DMS153 treated with DMSO at 0.1 percent for 48 hours (cell line): ENCODE results near the gene HES1.
A peak's percentile ranks its signal among the peaks of the same experiment; 100 is the strongest.
"Not testable (repeated sequence)": the region's sequence is repeated elsewhere in the genome, so short reads cannot be mapped to it uniquely, and the experiment has no call there.

Experiments
- DNase-seq: peaks from one replicate; lab custom pipeline; 2025; ENCODE audit not compliant: unreplicated experiment; lab: John Stamatoyannopoulos, UW

HES1 gene

GRCh38 chr3:194124193-194124592, 11.8 kb upstream of the HES1 start:
- DNase-seq, result no peak

DNA sequence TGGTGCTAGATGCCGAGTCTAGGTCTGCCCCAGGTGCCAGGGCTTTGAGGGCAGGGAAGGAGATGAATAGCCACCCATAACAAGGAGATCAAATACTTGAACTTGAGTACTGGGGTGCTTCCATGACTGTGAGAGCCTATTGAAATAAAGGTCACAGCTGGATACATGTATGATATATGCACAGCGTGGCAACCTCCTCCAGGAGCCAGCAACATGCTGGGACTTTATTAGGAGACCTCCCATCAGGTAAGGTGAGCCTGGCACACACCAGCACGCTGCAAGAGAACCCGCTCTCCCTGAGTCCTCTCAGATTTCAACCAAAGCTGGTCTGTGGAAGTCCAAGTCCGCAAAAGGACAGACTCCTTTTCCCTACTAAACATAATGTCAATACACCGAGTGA, 10.5 kb upstream of the HES1 start:
- DNase-seq, result no peak

- DNase-seq, result no peak
These were observed 9.2 kb upstream of the HES1 start for GRCh38 chr3:194126790-194127189.

GRCh38 chr3:194128202-194128918, 7.6 kb upstream of the HES1 start:
- DNase-seq, result no peak

GRCh38 chr3:194128919-194129295, 7.0 kb upstream of the HES1 start:
- not testable (repeated sequence) for DNase-seq

DNA sequence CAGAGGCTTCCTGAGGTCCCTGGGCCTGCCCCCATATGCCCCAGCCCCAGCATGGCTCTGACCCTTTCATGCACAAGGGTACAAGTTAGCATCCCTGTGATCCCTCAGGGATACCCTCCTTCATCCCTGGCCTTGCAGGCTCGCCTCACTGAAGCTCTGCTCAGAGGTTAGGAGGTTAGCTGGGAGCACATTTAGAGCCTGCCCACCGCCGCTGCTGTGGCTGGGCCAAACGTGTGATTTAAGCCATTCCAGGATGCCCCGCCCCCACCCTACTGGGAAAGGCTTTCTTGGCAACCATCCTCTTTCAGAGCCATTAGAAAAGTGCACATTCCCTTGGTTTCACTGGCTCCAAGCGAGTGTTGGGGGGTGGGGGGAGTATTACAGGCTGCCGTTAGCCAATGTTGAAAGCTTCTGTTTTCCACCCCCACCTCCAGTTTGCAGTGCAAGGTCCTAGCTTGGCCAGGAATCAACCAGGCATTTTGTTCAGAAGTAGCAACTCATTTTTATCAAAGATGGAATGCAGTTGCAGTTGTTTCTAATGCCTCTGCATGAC, 6.3 kb upstream of the HES1 start:
- no peak for DNase-seq

GRCh38 chr3:194130188-194130587, 5.8 kb upstream of the HES1 start:
- DNase-seq, result no peak

DNA sequence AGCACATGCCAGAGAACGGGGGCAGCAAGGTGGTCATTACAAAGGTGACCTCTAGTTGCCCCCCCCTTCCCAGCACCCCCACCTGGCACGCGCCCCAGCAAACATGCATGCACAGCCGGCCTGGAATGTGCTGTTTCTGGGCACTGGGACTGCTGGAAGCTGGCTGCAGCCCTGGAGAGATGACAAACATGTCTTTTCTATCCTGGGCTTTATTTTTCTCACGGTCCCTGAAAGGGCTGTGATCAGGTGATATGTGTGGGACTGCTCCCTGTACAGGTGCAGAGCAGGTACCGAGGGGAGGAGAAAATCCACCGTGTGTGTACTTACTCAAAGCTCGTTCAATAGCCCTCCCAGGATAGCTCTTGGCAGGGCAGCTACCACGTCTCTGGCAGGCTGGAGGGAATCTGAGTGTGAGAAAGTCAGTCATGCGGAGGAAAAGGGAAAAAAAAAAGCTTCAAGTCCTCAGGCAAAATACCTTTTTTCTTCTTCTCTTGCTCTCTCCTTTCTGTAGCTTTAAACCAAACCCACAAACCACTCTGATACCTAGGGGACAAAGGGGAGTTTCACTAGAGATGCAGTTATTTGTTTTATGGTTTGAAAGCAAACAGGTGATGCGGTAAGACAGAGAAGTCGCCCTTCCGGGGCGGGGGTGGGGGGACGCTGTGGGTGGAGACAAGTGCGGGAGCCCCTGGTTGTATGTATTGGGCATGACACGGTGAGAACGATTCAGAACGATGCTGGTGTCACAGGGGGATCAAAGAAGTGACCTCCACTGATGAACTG, 5.0 kb upstream of the HES1 start:
- DNase-seq, result peak; percentile 84

- no peak for DNase-seq
These were observed 3.3 kb upstream of the HES1 start for GRCh38 chr3:194132465-194133286.

DNA sequence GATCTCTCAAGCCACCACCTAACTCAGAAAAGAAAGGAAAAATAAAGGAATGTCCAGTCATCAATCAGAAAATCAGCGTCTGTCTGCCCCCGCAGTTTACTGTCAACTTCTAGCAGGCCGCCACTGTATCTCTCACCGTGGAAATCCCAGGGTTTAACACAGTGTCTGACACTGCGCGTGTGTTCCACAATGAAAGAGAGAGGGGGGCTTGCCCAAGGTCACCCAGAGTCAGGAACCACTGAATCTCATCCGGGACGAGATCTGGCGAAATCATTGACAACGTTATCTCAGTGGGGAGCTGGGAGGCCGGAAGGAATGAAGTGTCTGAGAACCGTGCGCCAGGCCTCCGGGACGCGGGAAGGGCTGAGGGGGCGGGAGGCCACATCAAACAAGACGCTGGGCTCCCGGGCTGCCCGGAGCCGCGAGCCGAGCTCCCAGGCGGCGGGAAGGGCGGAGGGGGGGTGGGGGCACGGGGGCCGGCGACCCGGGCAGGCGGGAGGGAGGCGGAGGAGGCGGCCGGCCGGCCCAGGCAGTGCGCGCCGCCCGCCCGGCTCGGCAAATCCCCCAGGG, 2.2 kb upstream of the HES1 start:
- DNase-seq, result peak; percentile 58

- DNase-seq, result no peak
These were observed 1.7 kb upstream of the HES1 start for GRCh38 chr3:194134231-194134756.

DNA sequence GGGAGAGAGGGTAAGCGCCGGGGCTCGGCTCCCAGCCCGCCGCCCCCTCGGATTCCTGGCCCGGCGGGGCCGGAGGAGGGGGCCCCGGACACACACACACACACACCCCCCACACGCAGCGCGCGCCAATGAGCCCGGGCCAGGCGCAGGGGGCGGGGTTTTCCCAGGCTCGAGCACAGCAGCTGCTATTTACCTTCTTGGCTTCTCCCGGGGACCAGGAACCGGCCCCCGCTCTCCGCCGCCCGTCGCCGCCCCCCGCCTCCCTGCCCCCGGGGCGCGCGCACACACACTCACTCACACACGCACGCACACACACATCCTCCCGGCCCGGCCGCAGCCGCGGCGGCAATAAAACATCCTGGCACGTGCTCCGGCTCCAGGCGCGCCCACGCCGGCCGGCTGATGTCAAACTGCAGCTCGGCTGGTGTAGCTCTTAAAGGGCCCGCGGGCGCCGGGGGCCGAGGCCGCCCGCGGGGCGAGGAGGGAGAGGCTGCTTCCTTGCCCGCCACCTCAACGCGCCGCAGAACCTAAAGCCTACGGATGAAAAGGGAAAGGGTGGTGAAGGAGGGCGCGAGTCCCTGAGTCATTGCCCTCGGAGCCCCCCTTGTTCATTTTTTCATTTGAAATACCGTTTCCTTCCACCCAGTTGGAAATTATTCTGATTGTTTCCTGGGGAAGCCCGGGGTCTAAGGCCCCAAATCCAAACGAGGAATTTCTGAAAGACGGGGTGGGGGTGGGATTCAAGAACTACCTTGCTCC, 1.0 kb upstream of the HES1 start:
- peak; percentile 92 for DNase-seq

- DNase-seq, result no peak
These were observed 487 bp upstream of the HES1 start for GRCh38 chr3:194135516-194135805.

GRCh38 chr3:194136519-194137007, 615 bp downstream of the HES1 start:
- DNase-seq, result no peak

DNA sequence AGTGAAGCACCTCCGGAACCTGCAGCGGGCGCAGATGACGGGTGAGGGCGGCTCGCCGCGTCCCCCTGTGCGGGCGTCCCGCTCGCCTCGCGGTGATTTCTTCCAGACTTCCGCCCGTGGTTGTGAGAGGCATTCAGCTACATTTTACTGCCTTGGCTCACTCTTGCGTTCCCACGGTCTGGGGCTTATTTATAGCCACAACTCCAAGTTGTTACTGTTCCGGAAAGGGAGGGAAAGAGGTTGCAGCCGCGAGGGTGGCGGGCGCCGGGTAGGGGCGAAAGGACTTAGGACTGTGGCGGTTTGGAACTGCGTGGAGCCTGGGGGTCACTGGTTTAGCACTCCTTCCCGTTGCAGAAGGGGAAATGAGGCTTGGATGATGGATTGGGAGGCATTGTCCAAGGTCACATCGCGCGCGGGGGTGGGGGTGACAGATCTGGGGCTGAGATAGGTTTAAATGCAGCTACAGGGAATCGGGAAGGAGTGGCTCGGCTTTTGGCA, 1.1 kb downstream of the HES1 start:
- DNase-seq, result no peak

GRCh38 chr3:194137506-194138474, 1.8 kb downstream of the HES1 start:
- peak; percentile 85 for DNase-seq

GRCh38 chr3:194138732-194139070, 2.8 kb downstream of the HES1 start:
- no peak for DNase-seq

- DNase-seq, result no peak
These were observed 3.3 kb downstream of the HES1 start for GRCh38 chr3:194139071-194139813.
